ENCODE results near the gene MARCO.

DNA sequence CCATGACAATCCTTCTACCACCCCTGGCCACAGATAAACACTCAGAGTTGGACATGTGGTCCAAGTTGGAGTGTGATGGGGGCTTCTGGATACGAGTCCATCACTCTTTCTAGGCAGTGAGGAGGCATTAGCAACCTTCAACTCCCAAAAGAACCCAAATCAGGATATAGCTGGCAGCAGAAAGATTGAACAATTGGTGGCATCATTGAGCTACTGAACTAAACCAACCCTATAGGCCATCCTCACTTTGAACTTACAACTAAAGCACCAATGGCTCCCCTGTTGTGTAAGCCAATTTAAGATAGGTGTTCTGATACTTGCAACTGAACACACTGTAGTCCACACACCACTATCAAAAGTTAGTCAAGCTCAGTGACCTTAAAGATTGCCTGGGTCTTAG, 24.0 kb upstream of the MARCO start:
- TF ChIP-seq, protein P1, sequence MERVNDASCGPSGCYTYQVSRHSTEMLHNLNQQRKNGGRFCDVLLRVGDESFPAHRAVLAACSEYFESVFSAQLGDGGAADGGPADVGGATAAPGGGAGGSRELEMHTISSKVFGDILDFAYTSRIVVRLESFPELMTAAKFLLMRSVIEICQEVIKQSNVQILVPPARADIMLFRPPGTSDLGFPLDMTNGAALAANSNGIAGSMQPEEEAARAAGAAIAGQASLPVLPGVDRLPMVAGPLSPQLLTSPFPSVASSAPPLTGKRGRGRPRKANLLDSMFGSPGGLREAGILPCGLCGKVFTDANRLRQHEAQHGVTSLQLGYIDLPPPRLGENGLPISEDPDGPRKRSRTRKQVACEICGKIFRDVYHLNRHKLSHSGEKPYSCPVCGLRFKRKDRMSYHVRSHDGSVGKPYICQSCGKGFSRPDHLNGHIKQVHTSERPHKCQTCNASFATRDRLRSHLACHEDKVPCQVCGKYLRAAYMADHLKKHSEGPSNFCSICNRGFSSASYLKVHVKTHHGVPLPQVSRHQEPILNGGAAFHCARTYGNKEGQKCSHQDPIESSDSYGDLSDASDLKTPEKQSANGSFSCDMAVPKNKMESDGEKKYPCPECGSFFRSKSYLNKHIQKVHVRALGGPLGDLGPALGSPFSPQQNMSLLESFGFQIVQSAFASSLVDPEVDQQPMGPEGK (CRISPR knock-in tag; IDR thresholded peaks at IDR 0.05; ENCODE audit: borderline replicate concordance) = no peak
- no peak for TF ChIP-seq ZFP3 (CRISPR knock-in tag; IDR thresholded peaks at IDR 0.05)
- TF ChIP-seq, protein P2, sequence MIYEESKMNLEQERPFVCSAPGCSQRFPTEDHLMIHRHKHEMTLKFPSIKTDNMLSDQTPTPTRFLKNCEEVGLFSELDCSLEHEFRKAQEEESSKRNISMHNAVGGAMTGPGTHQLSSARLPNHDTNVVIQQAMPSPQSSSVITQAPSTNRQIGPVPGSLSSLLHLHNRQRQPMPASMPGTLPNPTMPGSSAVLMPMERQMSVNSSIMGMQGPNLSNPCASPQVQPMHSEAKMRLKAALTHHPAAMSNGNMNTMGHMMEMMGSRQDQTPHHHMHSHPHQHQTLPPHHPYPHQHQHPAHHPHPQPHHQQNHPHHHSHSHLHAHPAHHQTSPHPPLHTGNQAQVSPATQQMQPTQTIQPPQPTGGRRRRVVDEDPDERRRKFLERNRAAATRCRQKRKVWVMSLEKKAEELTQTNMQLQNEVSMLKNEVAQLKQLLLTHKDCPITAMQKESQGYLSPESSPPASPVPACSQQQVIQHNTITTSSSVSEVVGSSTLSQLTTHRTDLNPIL (CRISPR knock-in tag; IDR thresholded peaks at IDR 0.05; ENCODE audit: low read depth) = no peak
- no peak for TF ChIP-seq OSR1 (CRISPR knock-in tag; IDR thresholded peaks at IDR 0.05)
- TF ChIP-seq, protein P3, sequence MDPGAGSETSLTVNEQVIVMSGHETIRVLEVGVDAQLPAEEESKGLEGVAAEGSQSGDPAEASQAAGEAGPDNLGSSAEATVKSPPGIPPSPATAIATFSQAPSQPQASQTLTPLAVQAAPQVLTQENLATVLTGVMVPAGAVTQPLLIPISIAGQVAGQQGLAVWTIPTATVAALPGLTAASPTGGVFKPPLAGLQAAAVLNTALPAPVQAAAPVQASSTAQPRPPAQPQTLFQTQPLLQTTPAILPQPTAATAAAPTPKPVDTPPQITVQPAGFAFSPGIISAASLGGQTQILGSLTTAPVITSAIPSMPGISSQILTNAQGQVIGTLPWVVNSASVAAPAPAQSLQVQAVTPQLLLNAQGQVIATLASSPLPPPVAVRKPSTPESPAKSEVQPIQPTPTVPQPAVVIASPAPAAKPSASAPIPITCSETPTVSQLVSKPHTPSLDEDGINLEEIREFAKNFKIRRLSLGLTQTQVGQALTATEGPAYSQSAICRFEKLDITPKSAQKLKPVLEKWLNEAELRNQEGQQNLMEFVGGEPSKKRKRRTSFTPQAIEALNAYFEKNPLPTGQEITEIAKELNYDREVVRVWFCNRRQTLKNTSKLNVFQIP (CRISPR knock-in tag; IDR thresholded peaks at IDR 0.05; ENCODE audit: borderline replicate concordance, low read depth) = no peak
- TF ChIP-seq ARNTL (CRISPR knock-in tag; IDR thresholded peaks at IDR 0.05; ENCODE audit: borderline replicate concordance, low read depth) = no peak
- TF ChIP-seq RARB (CRISPR knock-in tag; IDR thresholded peaks at IDR 0.05) = no peak
- TF ChIP-seq ESRRG (CRISPR knock-in tag; IDR thresholded peaks at IDR 0.05) = no peak
- no peak for TF ChIP-seq PPARA (CRISPR knock-in tag; IDR thresholded peaks at IDR 0.05; ENCODE audit: borderline replicate concordance)
- TF ChIP-seq ZFP30 (CRISPR knock-in tag; IDR thresholded peaks at IDR 0.05) = no peak

All from SK-N-SH treated with all-trans-retinoic acid at 6 μM for 48 hours (cell line).